H1 (cell line): ENCODE data around the gene IFITM10.
"Not testable (repeated sequence)": the region's sequence is repeated elsewhere in the genome, so short reads cannot be mapped to it uniquely, and the experiment has no call there.

Experiments
- EP300 ChIP-seq, 2 experiments: IDR thresholded peaks; 1 replicate in 1 of 2; 2 replicates in 1 of 2; pipeline ENCODE4 v1.6.1; 2011 to 2012; ENCODE audit warnings: low read depth in 2 of 2, low read length in 2 of 2, mild to moderate bottlenecking in 2 of 2, borderline replicate concordance in 1 of 2, inconsistent platforms in 1 of 2, moderate library complexity in 1 of 2
- EZH2 ChIP-seq: fragments of 200-600 bp; sonication (generic); IDR thresholded peaks from 2 replicates; pipeline ENCODE4 v1.7.1; 2012; ENCODE audit warnings: low read depth, mild to moderate bottlenecking, moderate library complexity, low read length, inconsistent platforms; ENCODE audit not compliant: severe bottlenecking
- HDAC2 ChIP-seq, 2 experiments: fragments of 300-600 bp in 1 of 2; sonication (generic) in 1 of 2; IDR thresholded peaks; 2 replicates each; pipeline ENCODE4 v1.6.1; 2011 to 2012; ENCODE audit warnings: low read depth in 2 of 2, low read length in 2 of 2, mild to moderate bottlenecking in 2 of 2, moderate library complexity in 2 of 2, borderline replicate concordance in 1 of 2, inconsistent platforms in 1 of 2
- HDAC6 ChIP-seq: IDR thresholded peaks from one replicate; pipeline ENCODE4 v1.7.1; 2012; ENCODE audit warnings: low read depth, mild to moderate bottlenecking, inconsistent platforms, low read length, moderate library complexity
- NRF1 ChIP-seq: IDR thresholded peaks from 2 replicates; pipeline ENCODE4 v1.6.1; 2011; ENCODE audit warnings: mild to moderate bottlenecking, low read depth, low read length, improper control_type of control experiment
- POU5F1 ChIP-seq: IDR thresholded peaks from 2 replicates; pipeline ENCODE4 v1.6.1; 2011; ENCODE audit warnings: low read depth, mild to moderate bottlenecking, low read length, moderate library complexity
- SP1 ChIP-seq: IDR thresholded peaks from 2 replicates; pipeline ENCODE4 v1.6.1; 2011; ENCODE audit warnings: low read depth, low read length
- SUZ12 ChIP-seq: fragments of 200-600 bp; sonication (generic); IDR thresholded peaks from 2 replicates; pipeline ENCODE4 v1.6.1; 2012; ENCODE audit warnings: mild to moderate bottlenecking, inconsistent platforms, low read length, moderate library complexity, mixed read lengths
- TF ChIP-seq, protein P1 (sequence below), 3 experiments: IDR thresholded peaks; 1 replicate in 2 of 3; 2 replicates in 1 of 3; pipeline versions ENCODE4 v1.5.1 to v1.6.1; 2011; ENCODE audit warnings: low read length in 3 of 3, mild to moderate bottlenecking in 3 of 3, inconsistent platforms in 2 of 3, low read depth in 1 of 3, moderate library complexity in 1 of 3; ENCODE audit not compliant: insufficient read depth in 1 of 3; ENCODE audit errors: control extremely low read depth in 1 of 3
- TF ChIP-seq, protein P2 (sequence below): IDR thresholded peaks from 2 replicates; pipeline ENCODE4 v1.6.1; 2011; ENCODE audit warnings: low read depth, mild to moderate bottlenecking, low read length; ENCODE audit not compliant: insufficient read depth

GRCh38 chr11:1686220-1686619 is 64.2 kb downstream of the IFITM10 start:
- TF ChIP-seq HDAC6; SUZ12; POU5F1; EZH2; EP300 (IDR thresholded peaks at IDR 0.05; ENCODE audit: borderline replicate concordance in 1 of 2, low read depth in 2 of 2, low read length in 2 of 2); NRF1; SP1; HDAC2 (IDR thresholded peaks at IDR 0.05; ENCODE audit: borderline replicate concordance in 1 of 2, low read depth in 2 of 2, low read length in 2 of 2): not testable (repeated sequence)
- TF ChIP-seq, protein P1, sequence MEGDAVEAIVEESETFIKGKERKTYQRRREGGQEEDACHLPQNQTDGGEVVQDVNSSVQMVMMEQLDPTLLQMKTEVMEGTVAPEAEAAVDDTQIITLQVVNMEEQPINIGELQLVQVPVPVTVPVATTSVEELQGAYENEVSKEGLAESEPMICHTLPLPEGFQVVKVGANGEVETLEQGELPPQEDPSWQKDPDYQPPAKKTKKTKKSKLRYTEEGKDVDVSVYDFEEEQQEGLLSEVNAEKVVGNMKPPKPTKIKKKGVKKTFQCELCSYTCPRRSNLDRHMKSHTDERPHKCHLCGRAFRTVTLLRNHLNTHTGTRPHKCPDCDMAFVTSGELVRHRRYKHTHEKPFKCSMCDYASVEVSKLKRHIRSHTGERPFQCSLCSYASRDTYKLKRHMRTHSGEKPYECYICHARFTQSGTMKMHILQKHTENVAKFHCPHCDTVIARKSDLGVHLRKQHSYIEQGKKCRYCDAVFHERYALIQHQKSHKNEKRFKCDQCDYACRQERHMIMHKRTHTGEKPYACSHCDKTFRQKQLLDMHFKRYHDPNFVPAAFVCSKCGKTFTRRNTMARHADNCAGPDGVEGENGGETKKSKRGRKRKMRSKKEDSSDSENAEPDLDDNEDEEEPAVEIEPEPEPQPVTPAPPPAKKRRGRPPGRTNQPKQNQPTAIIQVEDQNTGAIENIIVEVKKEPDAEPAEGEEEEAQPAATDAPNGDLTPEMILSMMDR (IDR thresholded peaks at IDR 0.05; ENCODE audit: control extremely low read depth in 1 of 3, insufficient read depth in 1 of 3, low read depth in 1 of 3, low read length in 3 of 3): not testable (repeated sequence)
- TF ChIP-seq, protein P2, sequence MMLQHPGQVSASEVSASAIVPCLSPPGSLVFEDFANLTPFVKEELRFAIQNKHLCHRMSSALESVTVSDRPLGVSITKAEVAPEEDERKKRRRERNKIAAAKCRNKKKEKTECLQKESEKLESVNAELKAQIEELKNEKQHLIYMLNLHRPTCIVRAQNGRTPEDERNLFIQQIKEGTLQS: not testable (repeated sequence)
